A549 (cell line): ENCODE results near the gene ADAMTS14. TPM values are rescaled to one million over a fixed set of nuclear protein-coding genes. Genes with fewer than 3 reads are reported as not detected.

Experiments used
- ATAC-seq, 2 experiments: fragments of 200-7000 bp in 1 of 2; fragments of >200 bp in 1 of 2; cut with Nextera tagmentation in 1 of 2; cut with Tn5 transposase in 1 of 2; 3 replicates each; pipeline versions ENCODE4 v1.8.0 to v1.9.1; 2018 to 2020; ENCODE audit warnings: mild to moderate bottlenecking in 1 of 2, moderate library complexity in 1 of 2
- CTCF ChIA-PET: fragments of 300-600 bp; sonication (Branson Sonifier 250); formaldehyde crosslinking; extraction: SDS; loops from one replicate; lab custom pipeline; 2021; ENCODE audit warnings: antibody characterized with exemption, inconsistent platforms; lab: Yijun Ruan, JAX
- POLR2A ChIA-PET: fragments of 350-600 bp; formaldehyde crosslinking; extraction: SDS; loops from one replicate; lab custom pipeline; 2021; ENCODE audit warnings: antibody characterized with exemption, inconsistent platforms; lab: Yijun Ruan, JAX
- DNase-seq, 2 experiments: peaks; one replicate each; pipeline versions ENCODE4 v3.0.0 to v3.0.0-alpha.2; 2011 to 2016; ENCODE audit warnings: low read depth in 1 of 2, low spot score in 1 of 2
- FAIRE-seq: peaks from 2 replicates; lab custom pipeline; 2011; peaks lifted over from hg19 to GRCh38; lab: Jason Lieb, UNC
- H3K27ac ChIP-seq, 2 experiments: fragments of >200 bp; sonication (Bioruptor Twin); formaldehyde crosslinking; 3 replicates each; pipeline ENCODE4 v1.5.1; 2016 to 2017
- H3K4me1 ChIP-seq: fragments of >200 bp; sonication (Bioruptor Twin); formaldehyde crosslinking; 3 replicates; pipeline ENCODE4 v1.6.1; 2016
- H3K4me2 ChIP-seq: fragments of >200 bp; sonication (Bioruptor Twin); formaldehyde crosslinking; 3 replicates; pipeline ENCODE4 v1.6.1; 2016
- H3K4me3 ChIP-seq: fragments of >200 bp; sonication (Bioruptor Twin); formaldehyde crosslinking; 3 replicates; pipeline ENCODE4 v1.5.1; 2016
- H3K9me3 ChIP-seq: fragments of >200 bp; sonication (Bioruptor Twin); formaldehyde crosslinking; 3 replicates; pipeline ENCODE4 v1.6.1; 2016
- BHLHE40 ChIP-seq: IDR thresholded peaks from 2 replicates; pipeline ENCODE4 v1.6.1; 2012; ENCODE audit warnings: low read depth, low read length, inconsistent platforms
- CBX2 ChIP-seq: fragments of 200-600 bp; sonication (generic); IDR thresholded peaks from 2 replicates; pipeline ENCODE4 v1.6.1; 2016; ENCODE audit warnings: low read depth, mild to moderate bottlenecking, borderline replicate concordance
- CBX8 ChIP-seq: fragments of 200-600 bp; sonication (generic); IDR thresholded peaks from 2 replicates; pipeline ENCODE4 v1.6.1; 2016
- CHD4 ChIP-seq: fragments of 200-600 bp; sonication (generic); IDR thresholded peaks from 2 replicates; pipeline ENCODE4 v1.6.1; 2016; ENCODE audit warnings: antibody characterized with exemption, mild to moderate bottlenecking, borderline replicate concordance
- EHMT2 ChIP-seq: fragments of 200-600 bp; sonication (generic); IDR thresholded peaks from 2 replicates; pipeline ENCODE4 v1.6.1; 2016; ENCODE audit warnings: antibody characterized with exemption, low read depth, mild to moderate bottlenecking, moderate library complexity
- ESRRA ChIP-seq: fragments of 150-350 bp; IDR thresholded peaks from 2 replicates; pipeline ENCODE4 v1.6.1; 2014; ENCODE audit warnings: mild to moderate bottlenecking, low read length, borderline replicate concordance
- HEYL ChIP-seq: fragments of 250-450 bp; sonication (Bioruptor Pico); IDR thresholded peaks from 2 replicates; pipeline ENCODE4 v1.8.0; 2021; ENCODE audit warnings: mild to moderate bottlenecking, moderate library complexity
- HOXB13 ChIP-seq: fragments of 250-450 bp; sonication (Bioruptor Pico); IDR thresholded peaks from 2 replicates; pipeline ENCODE4 v1.5.0; 2020; ENCODE audit warnings: low read depth, mild to moderate bottlenecking, moderate library complexity
- HOXB5 ChIP-seq: fragments of 250-450 bp; sonication (Bioruptor Pico); IDR thresholded peaks from 2 replicates; pipeline ENCODE4 v1.5.0; 2020; ENCODE audit warnings: mild to moderate bottlenecking, moderate library complexity
- JUNB ChIP-seq: fragments of >200 bp; sonication (Bioruptor Twin); formaldehyde crosslinking; IDR thresholded peaks from 2 replicates; pipeline ENCODE4 v1.6.1; 2016
- KDM1A ChIP-seq: fragments of 200-600 bp; sonication (generic); IDR thresholded peaks from 2 replicates; pipeline ENCODE4 v1.6.1; 2016; ENCODE audit warnings: low read depth, mild to moderate bottlenecking
- MAFK ChIP-seq: fragments of 450-650 bp; IDR thresholded peaks from 2 replicates; pipeline ENCODE4 v1.6.1; 2014; ENCODE audit not compliant: partially characterized antibody
- NPAS2 ChIP-seq: fragments of 250-450 bp; sonication (Bioruptor Pico); IDR thresholded peaks from 2 replicates; pipeline ENCODE4 v1.8.0; 2022; ENCODE audit warnings: mild to moderate bottlenecking, moderate library complexity, borderline replicate concordance
- POLR2AphosphoS2 ChIP-seq: conservative IDR thresholded peaks from 2 replicates; pipeline ENCODE4 v1.6.1; 2012; ENCODE audit warnings: low read length, improper control_type of control experiment, inconsistent platforms
- RCOR1 ChIP-seq: fragments of 150-350 bp; IDR thresholded peaks from 2 replicates; pipeline ENCODE4 v1.6.1; 2014; ENCODE audit warnings: antibody characterized with exemption, low read length, low read depth
- RFX5 ChIP-seq: fragments of 450-650 bp; IDR thresholded peaks from 2 replicates; pipeline ENCODE4 v1.7.1; 2014; ENCODE audit warnings: antibody characterized with exemption, mild to moderate bottlenecking, moderate library complexity
- TFCP2L1 ChIP-seq: fragments of 250-450 bp; sonication (Bioruptor Pico); IDR thresholded peaks from 2 replicates; pipeline ENCODE4 v1.5.0; 2021; ENCODE audit warnings: mild to moderate bottlenecking
- ZNF302 ChIP-seq: fragments of 250-450 bp; sonication (Bioruptor Pico); IDR thresholded peaks from 2 replicates; pipeline ENCODE4 v1.9.0; 2021; ENCODE audit warnings: inconsistent platforms, mild to moderate bottlenecking, moderate library complexity
- WGBS: methylation state at CpG from one replicate; pipeline ENCODE4 v1.1.6; 2017; ENCODE audit errors: missing lambda C conversion rate; 5-methylcytosine and 5-hydroxymethylcytosine counted together
- polyA plus RNA-seq, 4 experiments: library from polyadenylated mRNA; depleted of rRNA in 3 of 4; stranded (reverse); fragments of >200 nt; fragmentation: RNase III in 1 of 4; extraction: RNeasy Plus Mini Kit Qiagen cat#74134 plus additional on column Dnase treatment in 1 of 4; gene quantifications; 2 replicates in 3 of 4; 3 replicates in 1 of 4; pipeline ENCODE4 v1.2.3, GENCODE V29; 2011 to 2017
- TF ChIP-seq, protein P1 (sequence below): IDR thresholded peaks from 2 replicates; pipeline ENCODE4 v1.6.1; 2012; ENCODE audit warnings: low read depth, borderline replicate concordance
- TF ChIP-seq, protein P2 (sequence below): fragments of >200 bp; sonication (Bioruptor Twin); formaldehyde crosslinking; IDR thresholded peaks from 3 replicates; pipeline ENCODE4 v1.6.1; 2016
- TF ChIP-seq, protein P3 (sequence below): fragments of 250-450 bp; sonication (Bioruptor Pico); IDR thresholded peaks from 2 replicates; pipeline ENCODE4 v1.5.0; 2021; ENCODE audit warnings: mild to moderate bottlenecking, moderate library complexity, borderline replicate concordance
- TF ChIP-seq, protein P4 (sequence below): IDR thresholded peaks from 2 replicates; pipeline ENCODE4 v1.6.1; 2012
- TF ChIP-seq, protein P5 (sequence below): fragments of 200-600 bp; sonication (generic); IDR thresholded peaks from 2 replicates; pipeline ENCODE4 v1.6.1; 2016; ENCODE audit warnings: antibody characterized with exemption, mild to moderate bottlenecking, moderate library complexity

Gene ADAMTS14
- polyA plus RNA-seq, 2 of the 4 experiments (the other 2 are of a cell fraction), result 0.03 TPM; not detected in 1

DNA sequence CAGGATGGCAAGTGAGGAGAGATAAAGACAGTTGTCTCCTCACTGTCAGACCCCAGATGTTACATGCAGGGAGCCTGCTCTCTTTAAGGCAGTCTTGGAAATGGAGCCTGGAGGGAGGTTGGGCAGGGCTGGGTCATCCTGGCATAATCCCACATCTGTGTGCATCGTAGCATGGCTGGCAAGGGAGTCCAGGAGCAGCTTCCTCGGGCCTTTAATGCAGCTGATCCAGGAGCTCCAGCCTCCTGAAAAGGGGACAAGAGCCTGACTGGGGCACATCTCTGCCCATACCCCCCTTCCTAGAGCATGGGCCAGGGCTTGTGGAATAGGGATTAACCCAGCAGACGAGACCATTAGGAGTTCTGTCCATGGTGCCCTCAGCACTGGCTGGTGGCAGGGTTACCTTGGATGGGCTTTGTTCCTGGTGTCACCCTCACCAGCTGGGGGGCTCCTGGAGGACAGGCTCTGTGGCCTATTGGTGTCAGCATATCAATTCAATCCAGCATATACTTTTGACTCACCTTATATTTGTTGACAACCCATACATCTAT lies 77.9 kb downstream of the ADAMTS14 start:
- 24% methylated on average over 3 of the region's 3 CpGs for WGBS
- POLR2A ChIA-PET, result no interaction called here
- Histone ChIP-seq H3K4me2 (no peak overlapping the region), H3K9me3 (no peaks in the 10 kb centered on the region)
- CTCF ChIA-PET, result interaction anchor here (1.1 to 3.1 kb wide), 3 partner anchors 8 to 201 kb away, joined by 3 to 16 read pairs (median 6); no protein-coding TSS in a partner anchor
- no peak for DNase-seq
- no peak for TF ChIP-seq TFCP2L1 (CRISPR knock-in tag)
- TF ChIP-seq, protein P1, sequence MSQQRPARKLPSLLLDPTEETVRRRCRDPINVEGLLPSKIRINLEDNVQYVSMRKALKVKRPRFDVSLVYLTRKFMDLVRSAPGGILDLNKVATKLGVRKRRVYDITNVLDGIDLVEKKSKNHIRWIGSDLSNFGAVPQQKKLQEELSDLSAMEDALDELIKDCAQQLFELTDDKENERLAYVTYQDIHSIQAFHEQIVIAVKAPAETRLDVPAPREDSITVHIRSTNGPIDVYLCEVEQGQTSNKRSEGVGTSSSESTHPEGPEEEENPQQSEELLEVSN, result no peak
- TF ChIP-seq ESRRA, result no peak
- no peak for TF ChIP-seq RFX5
- TF ChIP-seq, all 56 proteins: peak for 0
- Histone ChIP-seq H3K4me3 (no peak overlapping the region), H3K27ac (no peak overlapping the region), H3K4me1 (no peaks in the 10 kb centered on the region)
- FAIRE-seq, result no peak
- no peak for ATAC-seq

DNA sequence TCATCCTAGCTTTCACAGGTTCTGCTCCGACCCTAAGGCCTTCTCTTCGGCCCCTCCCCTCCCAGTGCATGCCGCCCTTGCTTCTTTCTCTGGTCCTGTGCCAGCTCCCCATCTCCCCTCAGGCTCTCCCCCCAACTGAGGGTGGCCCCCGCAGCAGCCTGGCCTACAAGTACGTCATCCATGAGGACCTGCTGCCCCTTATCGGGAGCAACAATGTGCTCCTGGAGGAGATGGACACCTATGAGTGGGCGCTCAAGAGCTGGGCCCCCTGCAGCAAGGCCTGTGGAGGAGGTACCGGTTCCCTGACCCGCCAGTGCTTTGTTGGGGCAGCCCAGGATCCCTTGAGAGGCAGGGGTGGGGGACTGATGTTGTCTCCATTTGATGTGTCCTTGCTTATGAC lies 79.0 kb downstream of the ADAMTS14 start:
- Histone ChIP-seq H3K4me3 (no peak overlapping the region), H3K4me1 (no peaks in the 10 kb centered on the region), H3K27ac (no peak overlapping the region), H3K9me3 (no peaks in the 10 kb centered on the region), H3K4me2 (no peak overlapping the region)
- ChIA-PET POLR2A (no interaction called here), CTCF (no interaction called here)
- WGBS, result 42% methylated on average over 3 of the region's 9 CpGs
- FAIRE-seq, result no peak
- no peak for DNase-seq
- ATAC-seq, result no peak
- TF ChIP-seq KDM1A, result no peak
- TF ChIP-seq, protein P2, sequence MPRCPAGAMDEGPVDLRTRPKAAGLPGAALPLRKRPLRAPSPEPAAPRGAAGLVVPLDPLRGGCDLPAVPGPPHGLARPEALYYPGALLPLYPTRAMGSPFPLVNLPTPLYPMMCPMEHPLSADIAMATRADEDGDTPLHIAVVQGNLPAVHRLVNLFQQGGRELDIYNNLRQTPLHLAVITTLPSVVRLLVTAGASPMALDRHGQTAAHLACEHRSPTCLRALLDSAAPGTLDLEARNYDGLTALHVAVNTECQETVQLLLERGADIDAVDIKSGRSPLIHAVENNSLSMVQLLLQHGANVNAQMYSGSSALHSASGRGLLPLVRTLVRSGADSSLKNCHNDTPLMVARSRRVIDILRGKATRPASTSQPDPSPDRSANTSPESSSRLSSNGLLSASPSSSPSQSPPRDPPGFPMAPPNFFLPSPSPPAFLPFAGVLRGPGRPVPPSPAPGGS, result no peak
- TF ChIP-seq ESRRA, result no peak
- TF ChIP-seq, protein P3, sequence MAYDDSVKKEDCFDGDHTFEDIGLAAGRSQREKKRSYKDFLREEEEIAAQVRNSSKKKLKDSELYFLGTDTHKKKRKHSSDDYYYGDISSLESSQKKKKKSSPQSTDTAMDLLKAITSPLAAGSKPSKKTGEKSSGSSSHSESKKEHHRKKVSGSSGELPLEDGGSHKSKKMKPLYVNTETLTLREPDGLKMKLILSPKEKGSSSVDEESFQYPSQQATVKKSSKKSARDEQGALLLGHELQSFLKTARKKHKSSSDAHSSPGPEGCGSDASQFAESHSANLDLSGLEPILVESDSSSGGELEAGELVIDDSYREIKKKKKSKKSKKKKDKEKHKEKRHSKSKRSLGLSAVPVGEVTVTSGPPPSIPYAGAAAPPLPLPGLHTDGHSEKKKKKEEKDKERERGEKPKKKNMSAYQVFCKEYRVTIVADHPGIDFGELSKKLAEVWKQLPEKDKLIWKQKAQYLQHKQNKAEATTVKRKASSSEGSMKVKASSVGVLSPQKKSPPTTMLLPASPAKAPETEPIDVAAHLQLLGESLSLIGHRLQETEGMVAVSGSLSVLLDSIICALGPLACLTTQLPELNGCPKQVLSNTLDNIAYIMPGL, result no peak
- TF ChIP-seq, protein P4, sequence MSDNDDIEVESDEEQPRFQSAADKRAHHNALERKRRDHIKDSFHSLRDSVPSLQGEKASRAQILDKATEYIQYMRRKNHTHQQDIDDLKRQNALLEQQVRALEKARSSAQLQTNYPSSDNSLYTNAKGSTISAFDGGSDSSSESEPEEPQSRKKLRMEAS, result no peak
- TF ChIP-seq, protein P1, result no peak
- TF ChIP-seq CBX2, result no peak
- TF ChIP-seq, protein P5, sequence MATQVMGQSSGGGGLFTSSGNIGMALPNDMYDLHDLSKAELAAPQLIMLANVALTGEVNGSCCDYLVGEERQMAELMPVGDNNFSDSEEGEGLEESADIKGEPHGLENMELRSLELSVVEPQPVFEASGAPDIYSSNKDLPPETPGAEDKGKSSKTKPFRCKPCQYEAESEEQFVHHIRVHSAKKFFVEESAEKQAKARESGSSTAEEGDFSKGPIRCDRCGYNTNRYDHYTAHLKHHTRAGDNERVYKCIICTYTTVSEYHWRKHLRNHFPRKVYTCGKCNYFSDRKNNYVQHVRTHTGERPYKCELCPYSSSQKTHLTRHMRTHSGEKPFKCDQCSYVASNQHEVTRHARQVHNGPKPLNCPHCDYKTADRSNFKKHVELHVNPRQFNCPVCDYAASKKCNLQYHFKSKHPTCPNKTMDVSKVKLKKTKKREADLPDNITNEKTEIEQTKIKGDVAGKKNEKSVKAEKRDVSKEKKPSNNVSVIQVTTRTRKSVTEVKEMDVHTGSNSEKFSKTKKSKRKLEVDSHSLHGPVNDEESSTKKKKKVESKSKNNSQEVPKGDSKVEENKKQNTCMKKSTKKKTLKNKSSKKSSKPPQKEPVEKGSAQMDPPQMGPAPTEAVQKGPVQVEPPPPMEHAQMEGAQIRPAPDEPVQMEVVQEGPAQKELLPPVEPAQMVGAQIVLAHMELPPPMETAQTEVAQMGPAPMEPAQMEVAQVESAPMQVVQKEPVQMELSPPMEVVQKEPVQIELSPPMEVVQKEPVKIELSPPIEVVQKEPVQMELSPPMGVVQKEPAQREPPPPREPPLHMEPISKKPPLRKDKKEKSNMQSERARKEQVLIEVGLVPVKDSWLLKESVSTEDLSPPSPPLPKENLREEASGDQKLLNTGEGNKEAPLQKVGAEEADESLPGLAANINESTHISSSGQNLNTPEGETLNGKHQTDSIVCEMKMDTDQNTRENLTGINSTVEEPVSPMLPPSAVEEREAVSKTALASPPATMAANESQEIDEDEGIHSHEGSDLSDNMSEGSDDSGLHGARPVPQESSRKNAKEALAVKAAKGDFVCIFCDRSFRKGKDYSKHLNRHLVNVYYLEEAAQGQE, result no peak
- TF ChIP-seq JUNB, result no peak
- no peak for TF ChIP-seq BHLHE40
- no peak for TF ChIP-seq NPAS2 (CRISPR knock-in tag)

DNA sequence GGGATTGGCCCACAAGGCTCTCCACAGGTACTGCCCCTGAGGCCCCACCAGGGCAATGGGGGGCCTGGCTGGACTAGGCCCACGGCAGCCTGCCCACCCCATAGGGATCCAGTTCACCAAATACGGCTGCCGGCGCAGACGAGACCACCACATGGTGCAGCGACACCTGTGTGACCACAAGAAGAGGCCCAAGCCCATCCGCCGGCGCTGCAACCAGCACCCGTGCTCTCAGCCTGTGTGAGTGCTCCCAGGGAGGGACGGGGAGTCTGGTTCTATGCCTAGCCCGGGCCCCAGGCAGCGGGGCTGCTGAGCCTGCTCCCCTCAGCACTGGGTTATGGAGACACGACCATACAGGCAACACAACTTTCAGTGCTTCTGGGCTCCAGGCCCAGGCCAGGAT lies 79.7 kb downstream of the ADAMTS14 start:
- no peak for DNase-seq
- no peak for FAIRE-seq
- no peak overlapping the region for H3K27ac ChIP-seq
- WGBS, result 51% methylated on average over 4 of the region's 14 CpGs
- no peak overlapping the region for H3K4me2 ChIP-seq
- no peak overlapping the region for H3K4me3 ChIP-seq
- H3K4me1 ChIP-seq, result no peaks in the 10 kb centered on the region
- TF ChIP-seq CBX8 (no peak), HOXB13 (CRISPR knock-in tag) (no peak), MAFK (no peak), EHMT2 (no peak), RCOR1 (no peak), HEYL (CRISPR knock-in tag) (no peak), HOXB5 (CRISPR knock-in tag) (no peak), ZNF302 (CRISPR knock-in tag) (no peak), POLR2AphosphoS2 (no peak), CHD4 (no peak), CBX2 (no peak)
- no peaks in the 10 kb centered on the region for H3K9me3 ChIP-seq
- CTCF ChIA-PET, result interaction anchor here (0.6 to 12.8 kb wide), 4 partner anchors 11 to 290 kb away, joined by 3 to 129 read pairs (median 5); no protein-coding TSS in a partner anchor
- ATAC-seq, result no peak
- POLR2A ChIA-PET, result no interaction called here
